Endothelial cell of umbilical vein (primary cell): ENCODE results near the gene FURIN.

Source experiments
- FOS ChIP-seq: IDR thresholded peaks from 2 replicates; pipeline ENCODE4 v1.6.1; 2011; ENCODE audit warnings: mild to moderate bottlenecking, low read length, moderate library complexity, borderline replicate concordance; ENCODE audit not compliant: insufficient read depth
- MAX ChIP-seq: IDR thresholded peaks from 2 replicates; pipeline ENCODE4 v1.6.1; 2011; ENCODE audit not compliant: insufficient read depth, insufficient read length

- TF ChIP-seq MAX (no peak), FOS (no peak)
These were observed 46.1 kb downstream of the FURIN start for GRCh38 chr15:90914305-90915080.
